H9 (cell line): Measurements from ENCODE around the gene MME. TPM values are rescaled to one million over a fixed set of nuclear protein-coding genes. Genes with fewer than 3 reads are reported as not detected.

Source experiments
- DNase-seq: peaks from one replicate; pipeline ENCODE4 v3.0.0-alpha.2; 2017
- H2AFZ ChIP-seq: one replicate; pipeline ENCODE4 v1.6.1; 2013; ENCODE audit warnings: mild to moderate bottlenecking, low read length, control low read depth, moderate library complexity
- H2AK5ac ChIP-seq: 2 replicates; pipeline ENCODE4 v1.6.1; 2013; ENCODE audit warnings: low read length, control low read depth, mixed read lengths; ENCODE audit not compliant: insufficient read length
- H2BK120ac ChIP-seq: one replicate; pipeline ENCODE4 v1.6.1; 2013; ENCODE audit warnings: low read depth, mild to moderate bottlenecking, low read length, control low read depth, inconsistent platforms; ENCODE audit not compliant: poor library complexity, severe bottlenecking
- H2BK12ac ChIP-seq: 2 replicates; pipeline ENCODE4 v1.6.1; 2013; ENCODE audit warnings: low read length, control low read depth, mixed read lengths, low read depth; ENCODE audit not compliant: insufficient read length
- H2BK15ac ChIP-seq: 2 replicates; pipeline ENCODE4 v1.6.1; 2013; ENCODE audit warnings: low read depth, low read length, control low read depth
- H2BK20ac ChIP-seq: one replicate; pipeline ENCODE4 v1.6.1; 2013; ENCODE audit warnings: low read depth, mild to moderate bottlenecking, low read length, control low read depth, inconsistent platforms; ENCODE audit not compliant: poor library complexity, severe bottlenecking
- H2BK5ac ChIP-seq: 2 replicates; pipeline ENCODE4 v1.6.1; 2013; ENCODE audit warnings: low read length, control low read depth, mixed read lengths; ENCODE audit not compliant: insufficient read length
- H3K14ac ChIP-seq: 2 replicates; pipeline ENCODE4 v1.6.1; 2013; ENCODE audit warnings: low read length, control low read depth; ENCODE audit not compliant: insufficient read depth
- H3K18ac ChIP-seq: 2 replicates; pipeline ENCODE4 v1.6.1; 2013; ENCODE audit warnings: low read depth, mild to moderate bottlenecking, mixed read lengths, low read length, control low read depth; ENCODE audit not compliant: insufficient read length
- H3K23ac ChIP-seq: 2 replicates; pipeline ENCODE4 v1.6.1; 2013; ENCODE audit warnings: low read length, control low read depth, mixed read lengths, low read depth; ENCODE audit not compliant: insufficient read length
- H3K23me2 ChIP-seq: 2 replicates; pipeline ENCODE4 v1.6.1; 2013; ENCODE audit warnings: low read depth, mild to moderate bottlenecking, mixed read lengths, low read length, control low read depth; ENCODE audit not compliant: insufficient read length, poor library complexity, severe bottlenecking
- H3K27ac ChIP-seq: 2 replicates; pipeline ENCODE4 v1.5.1; 2013; ENCODE audit warnings: low read length, control low read depth, mixed read lengths, low read depth; ENCODE audit not compliant: insufficient read length
- H3K27me3 ChIP-seq: 2 replicates; pipeline ENCODE4 v1.6.1; 2013; ENCODE audit warnings: low read length, control low read depth, inconsistent platforms; ENCODE audit not compliant: insufficient read depth
- H3K4ac ChIP-seq: 2 replicates; pipeline ENCODE4 v1.6.1; 2013; ENCODE audit warnings: low read depth, mild to moderate bottlenecking, control low read depth, inconsistent platforms, low read length, moderate library complexity
- H3K4me1 ChIP-seq: 2 replicates; pipeline ENCODE4 v1.6.1; 2013; ENCODE audit warnings: low read length, control low read depth, inconsistent platforms; ENCODE audit not compliant: insufficient read depth
- H3K4me2 ChIP-seq: 2 replicates; pipeline ENCODE4 v1.6.1; 2013; ENCODE audit warnings: low read length, control low read depth, mixed read lengths; ENCODE audit not compliant: insufficient read length, insufficient read depth
- H3K56ac ChIP-seq: 2 replicates; pipeline ENCODE4 v1.6.1; 2013; ENCODE audit warnings: low read depth, mild to moderate bottlenecking, mixed read lengths, low read length, control low read depth; ENCODE audit not compliant: insufficient read length
- H3K79me1 ChIP-seq: 2 replicates; pipeline ENCODE4 v1.6.1; 2013; ENCODE audit warnings: low read depth, mild to moderate bottlenecking, moderate library complexity, low read length, control low read depth, inconsistent platforms; ENCODE audit not compliant: insufficient read depth, poor library complexity, severe bottlenecking
- H3K79me2 ChIP-seq: 2 replicates; pipeline ENCODE4 v1.6.1; 2013; ENCODE audit warnings: low read length, control low read depth, inconsistent platforms; ENCODE audit not compliant: insufficient read depth
- H3K9ac ChIP-seq: 2 replicates; pipeline ENCODE4 v1.6.1; 2013; ENCODE audit warnings: low read length, control low read depth, mixed read lengths; ENCODE audit not compliant: insufficient read length; ENCODE audit errors: extremely low read depth
- H3K9me3 ChIP-seq: one replicate; pipeline ENCODE4 v1.6.1; 2013; ENCODE audit warnings: low read depth, low read length, inconsistent platforms; ENCODE audit not compliant: control insufficient read depth
- H3T11ph ChIP-seq: one replicate; pipeline ENCODE4 v1.6.1; 2013; ENCODE audit warnings: mild to moderate bottlenecking, low read length, control low read depth, inconsistent platforms
- H4K20me1 ChIP-seq: one replicate; pipeline ENCODE4 v1.6.1; 2013; ENCODE audit not compliant: control insufficient read depth, insufficient read length, insufficient read depth
- H4K5ac ChIP-seq: 2 replicates; pipeline ENCODE4 v1.6.1; 2013; ENCODE audit warnings: low read depth, mild to moderate bottlenecking, mixed read lengths, low read length, control low read depth; ENCODE audit not compliant: insufficient read length
- H4K8ac ChIP-seq: replicated peaks from 2 replicates; pipeline ENCODE4 v1.6.1; 2013; ENCODE audit warnings: low read length, control low read depth, mixed read lengths, low read depth; ENCODE audit not compliant: insufficient read length
- H4K91ac ChIP-seq: 2 replicates; pipeline ENCODE4 v1.6.1; 2013; ENCODE audit warnings: low read depth, mild to moderate bottlenecking, moderate library complexity, mixed read lengths, low read length, control low read depth; ENCODE audit not compliant: insufficient read length
- H3K27ac Mint-ChIP-seq, 3 experiments: 2 replicates in 2 of 3; 3 replicates in 1 of 3; pipeline ENCODE4 v1.8.0; 2020 to 2021; ENCODE audit warnings: mixed read lengths in 3 of 3, mild to moderate bottlenecking in 1 of 3, moderate library complexity in 1 of 3
- H3K27me3 Mint-ChIP-seq: 2 replicates; pipeline ENCODE4 v1.8.0; 2021; ENCODE audit warnings: low read depth, mild to moderate bottlenecking, moderate library complexity, mixed read lengths
- H3K36me3 Mint-ChIP-seq, 3 experiments: 2 replicates in 2 of 3; 3 replicates in 1 of 3; pipeline ENCODE4 v1.8.0; 2020 to 2021; ENCODE audit warnings: low read depth in 3 of 3, mixed read lengths in 3 of 3; ENCODE audit not compliant: insufficient read depth in 1 of 3
- H3K4me1 Mint-ChIP-seq, 2 experiments: 2 replicates each; pipeline ENCODE4 v1.8.0; 2020; ENCODE audit warnings: mixed read lengths in 2 of 2
- H3K4me3 Mint-ChIP-seq, 2 experiments: 2 replicates in 1 of 2; 3 replicates in 1 of 2; pipeline ENCODE4 v1.8.0; 2020 to 2021; ENCODE audit warnings: mild to moderate bottlenecking in 2 of 2, mixed read lengths in 2 of 2, moderate library complexity in 1 of 2
- H3K9me3 Mint-ChIP-seq, 2 experiments: 2 replicates in 1 of 2; 3 replicates in 1 of 2; pipeline ENCODE4 v1.8.0; 2020; ENCODE audit warnings: mild to moderate bottlenecking in 2 of 2, mixed read lengths in 2 of 2, moderate library complexity in 1 of 2
- CTCF ChIP-seq: fragments of 200-600 bp; sonication (generic); conservative IDR thresholded peaks from 3 replicates; pipeline ENCODE4 v1.8.0; 2021; ENCODE audit warnings: antibody characterized with exemption, mild to moderate bottlenecking
- WGBS: extraction: QIAGEN DNeasy Blood & Tissue Kit; methylation state at CpG from one replicate; pipeline ENCODE4 v1.1.7; 2013; ENCODE audit warnings: missing lambda C conversion rate, low lambda C conversion rate, mixed read lengths; ENCODE audit not compliant: insufficient read length; ENCODE audit errors: extremely low coverage; 5-methylcytosine and 5-hydroxymethylcytosine counted together
- total RNA-seq: library from RNA; stranded (reverse); gene quantifications from 2 replicates; pipeline ENCODE4 v1.2.1, GENCODE V29; 2021

The MME gene
- total RNA-seq, 1 experiment from 2014 or later, result 16.4 TPM

- no peak overlapping the region for H3T11ph ChIP-seq
- H2BK20ac ChIP-seq, result no peak overlapping the region
- no peak overlapping the region for H4K8ac ChIP-seq
- H3K79me2 ChIP-seq, result no peaks in the 10 kb centered on the region
- no peak overlapping the region for H2BK12ac ChIP-seq
- H3K9ac ChIP-seq, result no peak overlapping the region
- no peak overlapping the region for H2AK5ac ChIP-seq
- H3K23me2 ChIP-seq, result no peaks in the 10 kb centered on the region
- H2AFZ ChIP-seq, result no peak overlapping the region
- no peak for DNase-seq
- H2BK15ac ChIP-seq, result no peak overlapping the region
- no peak overlapping the region for H3K18ac ChIP-seq
- WGBS, result no CpG with 5 or more reads among the region's 4 CpGs
- no peak overlapping the region for H3K27ac ChIP-seq
- no peak overlapping the region for H2BK5ac ChIP-seq
- no peak overlapping the region for H3K4me3 Mint-ChIP-seq
- H3K9me3 ChIP-seq, result no peaks in the 10 kb centered on the region
- H3K4ac ChIP-seq, result no peak overlapping the region
- no peaks in the 10 kb centered on the region; a peak in 1 of 5 replicates for H3K9me3 Mint-ChIP-seq
- H4K5ac ChIP-seq, result no peak overlapping the region
- H3K4me1 ChIP-seq, result no peaks in the 10 kb centered on the region
- TF ChIP-seq CTCF, result no peak
- no peaks in the 10 kb centered on the region for H3K79me1 ChIP-seq
- no peaks in the 10 kb centered on the region for H4K20me1 ChIP-seq
- H2BK120ac ChIP-seq, result no peak overlapping the region
- no peak overlapping the region for H3K4me2 ChIP-seq
- no peaks in the 10 kb centered on the region for H3K27me3 ChIP-seq
- H3K56ac ChIP-seq, result no peak overlapping the region
- H3K27ac Mint-ChIP-seq, result no peak overlapping the region
- no peaks in the 10 kb centered on the region for H3K27me3 Mint-ChIP-seq
- H3K14ac ChIP-seq, result no peak overlapping the region
- no peak overlapping the region for H3K23ac ChIP-seq
- H3K36me3 Mint-ChIP-seq, result peaks cover 0 to 5% (median 4%) of the 10 kb centered on the region in 3 experiments; a peak in 3 of 7 replicates
- no peak overlapping the region for H4K91ac ChIP-seq
- H3K4me1 Mint-ChIP-seq, result no peaks in the 10 kb centered on the region
Observed at GRCh38 chr3:155096303-155097008, 16.3 kb downstream of the MME start.
